Ovary (tissue), 9 donors: ENCODE measurements around the gene LEAP2. TPM values are rescaled to one million over a fixed set of nuclear protein-coding genes. Genes with fewer than 3 reads are reported as not detected.

Experiments
- DNase-seq, 5 donors: peaks; one replicate each; pipeline ENCODE4 v3.0.0-alpha.2; 2019 to 2020
- H3K27ac ChIP-seq, 2 donors: fragments of 200-600 bp; one replicate each; pipeline versions ENCODE4 v1.5.1 to v1.8.0; 2019 to 2022
- H3K27me3 ChIP-seq: fragments of 200-600 bp; one replicate; pipeline ENCODE4 v1.8.0; 2022
- H3K36me3 ChIP-seq: fragments of 200-600 bp; sonication (generic); one replicate; pipeline ENCODE4 v1.5.1; 2019
- H3K4me1 ChIP-seq: one replicate; pipeline ENCODE4 v1.8.1; 2013; ENCODE audit warnings: mild to moderate bottlenecking, moderate library complexity; ENCODE audit not compliant: insufficient read depth
- H3K4me3 ChIP-seq: fragments of 200-600 bp; sonication (generic); one replicate; pipeline ENCODE4 v1.5.1; 2017
- H3K9me3 ChIP-seq, 2 donors: fragments of 200-600 bp in 1 of 2; sonication (generic) in 1 of 2; one replicate each; pipeline versions ENCODE4 v1.5.1 to v1.8.1; 2013 to 2019; ENCODE audit warnings: mild to moderate bottlenecking in 1 of 2, moderate library complexity in 1 of 2
- EP300 ChIP-seq: sonication (generic); formaldehyde crosslinking; IDR thresholded peaks from one replicate; pipeline ENCODE4 v1.6.1; 2017; ENCODE audit warnings: antibody characterized with exemption
- POLR2A ChIP-seq: fragments of 450-650 bp; IDR thresholded peaks from one replicate; pipeline ENCODE4 v1.6.1; 2017; ENCODE audit warnings: antibody characterized with exemption, mild to moderate bottlenecking, moderate library complexity
- WGBS, 3 donors: extraction: QIAGEN DNeasy Blood & Tissue Kit in 1 of 3; methylation state at CpG; one replicate each; pipeline versions ENCODE4 v1.1.5 to v1.1.7; 2013 to 2017; 5-methylcytosine and 5-hydroxymethylcytosine counted together
- intact Hi-C, 4 donors: fragments of 100-400 bp; cut with DNase I; formaldehyde crosslinking; loops; one replicate each; pipeline versions ENCODE4 v1.11.0 to v1.15.1; 2022 to 2023
- polyA plus RNA-seq, 2 donors: library from polyadenylated mRNA; stranded (reverse); fragments of 200-250 nt in 1 of 2; fragments of 350-450 nt in 1 of 2; fragmentation: Illumina TruSeq in 1 of 2; extraction: RNeasy Lipid Tissue Mini Kit (QIAGEN cat#74804) in 1 of 2; gene quantifications; one replicate each; pipeline ENCODE4 v1.2.3, GENCODE V29; 2013 to 2014
- total RNA-seq, 7 donors: library from RNA; depleted of rRNA in 2 of 7; stranded (reverse); fragments of >200 nt in 2 of 7; fragmentation: NEBNext Ultra II Directional in 3 of 7; extraction: Animal tissue kit (Norgen Biotek cat#: 25700) in 3 of 7; gene quantifications; one replicate each; pipeline versions ENCODE4 v1.1.0 to v1.2.4, GENCODE V29; 2016 to 2023
- TF ChIP-seq, protein P1 (sequence below), 3 donors: fragments of 450-650 bp in 2 of 3; fragments of 200-600 bp in 1 of 3; IDR thresholded peaks; one replicate each; pipeline versions ENCODE4 v1.5.1 to v1.8.0; 2016 to 2022; ENCODE audit warnings: antibody characterized with exemption in 3 of 3, mild to moderate bottlenecking in 1 of 3
- donor health status: DM: no; HTN: no; CAD: no; lungs with moderate emphysema.
- donor health status: DM: no; HTN: no; CAD: no.
- donor health status: Bipolar disorder and iron deficiency.
- donor health status: DM: yes; HTN: yes; CAD: no.
- donor health status: DM: no; HTN: no; CAD: no.
- donor health status: DM: yes; HTN: yes; CAD: no.

LEAP2 gene
- total and polyA plus RNA-seq, 9 donors = 0.64 to 2.2 (median 1.3) TPM

DNA sequence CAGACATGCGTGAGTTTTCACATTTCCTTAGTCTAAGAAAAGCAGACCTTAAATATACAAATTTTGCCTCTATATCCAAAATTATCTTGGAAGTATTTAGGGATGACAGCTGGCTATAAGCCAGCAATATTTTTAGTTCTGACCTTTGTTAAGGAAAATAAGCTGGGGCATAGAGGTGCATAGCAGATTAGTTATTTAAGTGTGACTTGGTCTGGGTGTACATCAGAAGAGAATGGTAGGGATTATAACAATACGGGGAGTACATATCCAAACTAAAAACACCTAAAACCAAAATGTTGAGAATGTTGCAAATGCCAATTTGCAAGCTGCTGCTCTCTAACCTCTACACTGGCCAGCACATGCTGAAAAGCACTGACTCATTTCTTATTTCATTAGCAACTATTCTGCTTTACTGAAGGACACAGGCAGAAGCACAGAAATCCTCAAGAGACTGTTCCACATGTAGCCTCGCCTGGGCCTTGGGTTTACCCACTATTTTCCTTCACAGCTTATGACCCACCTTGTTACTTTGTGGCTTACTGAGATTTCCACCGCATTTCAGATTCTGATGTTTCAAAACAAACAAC lies 22.3 kb downstream of the LEAP2 start:
- DNase-seq = no peak
- no peaks in the 10 kb centered on the region for H3K36me3 ChIP-seq
- no peak overlapping the region for H3K27ac ChIP-seq
- no peak overlapping the region for H3K4me3 ChIP-seq
- intact Hi-C loops = no loop called here
- WGBS, 3 donors = 75 to 88% (median 79%) methylated on average over 4 of the region's 4 CpGs
- no peaks in the 10 kb centered on the region for H3K9me3 ChIP-seq
- no peaks in the 10 kb centered on the region for H3K27me3 ChIP-seq
- no peaks in the 10 kb centered on the region for H3K4me1 ChIP-seq
- TF ChIP-seq EP300 (no peak), POLR2A (no peak)
- TF ChIP-seq, protein P1, sequence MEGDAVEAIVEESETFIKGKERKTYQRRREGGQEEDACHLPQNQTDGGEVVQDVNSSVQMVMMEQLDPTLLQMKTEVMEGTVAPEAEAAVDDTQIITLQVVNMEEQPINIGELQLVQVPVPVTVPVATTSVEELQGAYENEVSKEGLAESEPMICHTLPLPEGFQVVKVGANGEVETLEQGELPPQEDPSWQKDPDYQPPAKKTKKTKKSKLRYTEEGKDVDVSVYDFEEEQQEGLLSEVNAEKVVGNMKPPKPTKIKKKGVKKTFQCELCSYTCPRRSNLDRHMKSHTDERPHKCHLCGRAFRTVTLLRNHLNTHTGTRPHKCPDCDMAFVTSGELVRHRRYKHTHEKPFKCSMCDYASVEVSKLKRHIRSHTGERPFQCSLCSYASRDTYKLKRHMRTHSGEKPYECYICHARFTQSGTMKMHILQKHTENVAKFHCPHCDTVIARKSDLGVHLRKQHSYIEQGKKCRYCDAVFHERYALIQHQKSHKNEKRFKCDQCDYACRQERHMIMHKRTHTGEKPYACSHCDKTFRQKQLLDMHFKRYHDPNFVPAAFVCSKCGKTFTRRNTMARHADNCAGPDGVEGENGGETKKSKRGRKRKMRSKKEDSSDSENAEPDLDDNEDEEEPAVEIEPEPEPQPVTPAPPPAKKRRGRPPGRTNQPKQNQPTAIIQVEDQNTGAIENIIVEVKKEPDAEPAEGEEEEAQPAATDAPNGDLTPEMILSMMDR (IDR thresholded peaks at IDR 0.05) = no peak

DNA sequence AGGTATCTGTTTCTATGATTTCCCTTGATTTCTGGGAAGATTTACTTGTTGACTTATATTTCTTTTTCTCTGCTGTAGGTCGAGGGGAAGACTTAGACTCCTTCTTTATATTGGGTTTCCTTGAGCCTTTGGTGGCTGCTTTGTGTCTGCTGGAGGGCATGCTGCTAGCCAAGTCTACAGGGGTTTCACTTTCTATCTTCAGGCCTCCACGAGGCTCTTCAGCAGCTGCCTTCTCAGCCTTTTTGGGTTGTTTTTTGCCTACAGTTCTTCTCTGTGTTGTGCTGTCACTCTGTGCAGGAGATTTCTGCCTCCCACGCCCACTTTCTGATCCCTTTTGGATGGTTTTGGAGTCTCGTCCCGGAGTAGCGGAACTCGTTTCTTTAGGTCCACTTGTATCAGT lies 23.2 kb downstream of the LEAP2 start:
- H3K9me3 ChIP-seq = no peaks in the 10 kb centered on the region
- no peaks in the 10 kb centered on the region for H3K36me3 ChIP-seq
- intact Hi-C loops = no loop called here
- H3K4me1 ChIP-seq = no peaks in the 10 kb centered on the region
- TF ChIP-seq EP300 (no peak), POLR2A (no peak)
- TF ChIP-seq, protein P1 (IDR thresholded peaks at IDR 0.05) = no peak
- H3K4me3 ChIP-seq = no peak overlapping the region
- 79 to 81% (median 80%) methylated on average over 7 of the region's 7 CpGs for WGBS, 3 donors
- no peak overlapping the region for H3K27ac ChIP-seq
- H3K27me3 ChIP-seq = no peaks in the 10 kb centered on the region
- no peak for DNase-seq

DNA sequence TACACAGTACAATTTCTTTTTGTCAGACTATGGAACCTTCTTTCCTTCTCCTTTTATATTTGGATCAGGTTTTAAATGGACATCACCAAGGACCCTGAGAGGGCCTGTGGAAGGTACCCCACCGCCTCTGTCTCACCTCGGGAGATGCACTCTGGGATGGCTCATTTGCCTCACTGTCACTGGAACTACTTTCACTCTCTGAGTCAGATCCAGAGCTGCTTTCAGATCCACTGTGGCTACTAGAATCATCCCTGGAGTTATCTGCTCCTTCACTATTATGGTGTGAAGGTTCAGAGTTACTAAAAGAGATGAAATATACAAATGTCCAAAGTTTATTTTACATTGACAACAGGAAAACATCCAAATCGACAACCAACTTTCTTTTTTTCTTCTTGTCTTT lies 24.6 kb downstream of the LEAP2 start:
- Histone ChIP-seq H3K27me3 (no peaks in the 10 kb centered on the region), H3K9me3 (no peaks in the 10 kb centered on the region), H3K27ac (no peak overlapping the region), H3K4me1 (no peaks in the 10 kb centered on the region), H3K36me3 (no peaks in the 10 kb centered on the region), H3K4me3 (no peak overlapping the region)
- DNase-seq = no peak
- 66 to 79% (median 74%) methylated on average over 3 of the region's 3 CpGs for WGBS, 3 donors
- intact Hi-C loops = no loop called here
- TF ChIP-seq POLR2A (no peak), EP300 (no peak)
- TF ChIP-seq, protein P1 (IDR thresholded peaks at IDR 0.05) = no peak

DNA sequence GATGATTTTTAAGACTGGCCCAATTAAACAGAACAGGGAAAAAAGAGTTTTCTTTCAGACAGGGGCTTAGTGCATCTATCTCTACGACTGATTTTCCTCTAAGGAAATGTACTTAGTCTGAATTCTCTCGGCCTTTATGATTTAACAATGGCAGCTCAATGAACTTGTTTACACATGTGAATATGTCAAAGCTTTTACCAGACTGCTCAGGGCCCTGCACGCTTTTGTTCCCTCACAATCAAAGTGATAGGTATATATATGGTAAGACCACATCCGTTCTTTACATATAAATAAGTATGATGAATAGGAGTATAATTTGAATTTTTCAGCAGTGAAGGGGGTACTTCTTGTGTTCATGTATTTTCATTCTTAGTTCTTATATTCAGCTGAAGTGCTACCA lies 27.6 kb downstream of the LEAP2 start:
- Histone ChIP-seq H3K9me3 (no peaks in the 10 kb centered on the region), H3K4me1 (no peaks in the 10 kb centered on the region), H3K27ac (no peak overlapping the region), H3K4me3 (no peak overlapping the region), H3K36me3 (no peaks in the 10 kb centered on the region), H3K27me3 (no peaks in the 10 kb centered on the region)
- no peak for DNase-seq
- intact Hi-C loops = no loop called here
- TF ChIP-seq EP300 (no peak), POLR2A (no peak)
- TF ChIP-seq, protein P1 (IDR thresholded peaks at IDR 0.05) = no peak
- 85 to 88% (median 86%) methylated on average over 4 of the region's 4 CpGs for WGBS, 3 donors
